HG02884 (cell line): Measurements from ENCODE around the gene SLC39A13.

ENCODE experiments used
- ATAC-seq: cut with Tn5 transposase; IDR thresholded peaks from one replicate; pipeline ENCODE4 v1.9.1; 2021; ENCODE audit warnings: mild to moderate bottlenecking, moderate library complexity; ENCODE audit not compliant: unreplicated experiment

The SLC39A13 gene

GRCh38 chr11:47399860-47400767 is 8.3 kb upstream of the SLC39A13 start:
- ATAC-seq: peak; percentile 27

GRCh38 chr11:47400768-47401279 is 7.6 kb upstream of the SLC39A13 start:
- peak; percentile 59 for ATAC-seq

- ATAC-seq: no peak
Observed at GRCh38 chr11:47403135-47403534, 5.3 kb upstream of the SLC39A13 start.

- ATAC-seq: no peak
Observed at GRCh38 chr11:47403571-47403970, 4.8 kb upstream of the SLC39A13 start.

GRCh38 chr11:47406896-47407745 is 1.3 kb upstream of the SLC39A13 start:
- ATAC-seq: no peak

GRCh38 chr11:47408598-47409439 is 429 bp downstream of the SLC39A13 start:
- peak; percentile 7 for ATAC-seq

- ATAC-seq: no peak
Observed at GRCh38 chr11:47409440-47410369, 1.3 kb downstream of the SLC39A13 start.

- no peak for ATAC-seq
Observed at GRCh38 chr11:47410370-47411264, 2.2 kb downstream of the SLC39A13 start.

- no peak for ATAC-seq
Observed at GRCh38 chr11:47411884-47412746, 3.7 kb downstream of the SLC39A13 start.

GRCh38 chr11:47413351-47413750 is 5.0 kb downstream of the SLC39A13 start:
- ATAC-seq: no peak

GRCh38 chr11:47413908-47414684 is 5.7 kb downstream of the SLC39A13 start:
- no peak for ATAC-seq

GRCh38 chr11:47414685-47415070 is 6.3 kb downstream of the SLC39A13 start:
- ATAC-seq: no peak

- no peak for ATAC-seq
Observed at GRCh38 chr11:47415091-47415854, 6.9 kb downstream of the SLC39A13 start.

- no peak for ATAC-seq
Observed at GRCh38 chr11:47415949-47416472, 7.6 kb downstream of the SLC39A13 start.

GRCh38 chr11:47417712-47418111 is 9.3 kb downstream of the SLC39A13 start:
- no peak for ATAC-seq
